ENCODE data around the gene CRYGA.

CRYGA gene

GRCh38 chr2:208163489-208163888 lies at the start of gene CRYGA:
Gene CRYGA, minus strand, starts transcription at chr2:208163589. Its CDS starts 33 bp downstream, at chr2:208163556.
- DNase-seq = no peak

GRCh38 chr2:208210688-208211451 lies 47.5 kb upstream of the CRYGA start:
- no peak for DNase-seq

- DNase-seq = no peak
Observed at GRCh38 chr2:208208335-208209085, 45.1 kb upstream of the CRYGA start.

- DNase-seq = no peak
Observed at GRCh38 chr2:208207769-208208168, 44.4 kb upstream of the CRYGA start.

GRCh38 chr2:208204166-208204565 lies 40.8 kb upstream of the CRYGA start:
- no peak for DNase-seq

- no peak for DNase-seq
Observed at GRCh38 chr2:208195531-208195930, 32.1 kb upstream of the CRYGA start.

GRCh38 chr2:208192611-208193236 lies 29.3 kb upstream of the CRYGA start:
- DNase-seq = no peak

GRCh38 chr2:208189810-208190503 lies 26.6 kb upstream of the CRYGA start, which contains the start of gene C2orf80:
Gene C2orf80, minus strand, starts transcription at chr2:208190030. Its CDS starts 3,044 bp downstream, at chr2:208186986.
- no peak for DNase-seq

- DNase-seq = no peak
Observed at GRCh38 chr2:208189069-208189809, 25.9 kb upstream of the CRYGA start.

- DNase-seq = no peak
Observed at GRCh38 chr2:208186893-208187292, 23.5 kb upstream of the CRYGA start.

GRCh38 chr2:208186465-208186864 lies 23.1 kb upstream of the CRYGA start:
- no peak for DNase-seq

- DNase-seq = no peak
Observed at GRCh38 chr2:208183972-208184705, 20.8 kb upstream of the CRYGA start.

GRCh38 chr2:208183526-208183925 lies 20.1 kb upstream of the CRYGA start:
- DNase-seq = no peak

GRCh38 chr2:208182835-208183234 lies 19.4 kb upstream of the CRYGA start:
- DNase-seq = no peak

GRCh38 chr2:208179028-208179609 lies 15.7 kb upstream of the CRYGA start:
- no peak for DNase-seq

GRCh38 chr2:208175840-208176153 lies 12.4 kb upstream of the CRYGA start:
- no peak for DNase-seq

GRCh38 chr2:208175069-208175839 lies 11.9 kb upstream of the CRYGA start:
- peak; percentile 82 for DNase-seq

- no peak for DNase-seq
Observed at GRCh38 chr2:208174144-208174543, 10.8 kb upstream of the CRYGA start.

GRCh38 chr2:208172125-208172524 lies 8.7 kb upstream of the CRYGA start:
- no peak for DNase-seq

GRCh38 chr2:208164951-208165755 lies 1.8 kb upstream of the CRYGA start:
- no peak for DNase-seq

Data from femur (tissue), 1 donor.